ENCODE results near the gene RAB12. TPM values are rescaled to one million over a fixed set of nuclear protein-coding genes. Genes with fewer than 3 reads are reported as not detected.

The RAB12 gene
- total and polyA plus RNA-seq, 2 of the 13 experiments (the other 11 are each of a cell fraction or from before 2014, with no cell fraction given), result 9.5 to 25.3 TPM

GRCh38 chr18:8608795-8609658, at the start of gene RAB12 (continued):
- TF ChIP-seq ZNF639 (CRISPR knock-in tag; conservative IDR thresholded peaks at IDR 0.05), result 0 out of 2 replicates have a peak, but pooled peaks have one; percentile 22
- no peak for TF ChIP-seq SP2 (CRISPR knock-in tag; IDR thresholded peaks at IDR 0.05)
- TF ChIP-seq ZNF143 (CRISPR knock-in tag; IDR thresholded peaks at IDR 0.05), result no peak
- no peak for TF ChIP-seq MLXIP (CRISPR knock-in tag; IDR thresholded peaks at IDR 0.05; ENCODE audit: borderline replicate concordance)
- TF ChIP-seq ZHX2 (IDR thresholded peaks at IDR 0.05; ENCODE audit: low read depth), result no peak
- no peak for TF ChIP-seq ZHX2 (CRISPR knock-in tag; IDR thresholded peaks at IDR 0.05; ENCODE audit: borderline replicate concordance)
- TF ChIP-seq ZNF550 (CRISPR knock-in tag; IDR thresholded peaks at IDR 0.05; ENCODE audit: borderline replicate concordance), result no peak

All from HepG2 (cell line).